NT2/D1 (cell line): Measurements from ENCODE around the gene SLC34A1.

Source experiments
- YY1 ChIP-seq: IDR thresholded peaks from 2 replicates; pipeline ENCODE4 v1.6.1; 2011; ENCODE audit not compliant: insufficient read length, insufficient read depth
- ZNF274 ChIP-seq: IDR thresholded peaks from 2 replicates; pipeline ENCODE4 v1.6.1; 2011; ENCODE audit warnings: mild to moderate bottlenecking, low read depth, low read length

- no peak for TF ChIP-seq ZNF274
- no peak for TF ChIP-seq YY1
These were observed 9.1 kb downstream of the SLC34A1 start for GRCh38 chr5:177393206-177393765.
